ENCODE results near the gene EXOC6B.
A peak's percentile ranks its signal among the peaks of the same experiment; 100 is the strongest.

The EXOC6B gene

DNA sequence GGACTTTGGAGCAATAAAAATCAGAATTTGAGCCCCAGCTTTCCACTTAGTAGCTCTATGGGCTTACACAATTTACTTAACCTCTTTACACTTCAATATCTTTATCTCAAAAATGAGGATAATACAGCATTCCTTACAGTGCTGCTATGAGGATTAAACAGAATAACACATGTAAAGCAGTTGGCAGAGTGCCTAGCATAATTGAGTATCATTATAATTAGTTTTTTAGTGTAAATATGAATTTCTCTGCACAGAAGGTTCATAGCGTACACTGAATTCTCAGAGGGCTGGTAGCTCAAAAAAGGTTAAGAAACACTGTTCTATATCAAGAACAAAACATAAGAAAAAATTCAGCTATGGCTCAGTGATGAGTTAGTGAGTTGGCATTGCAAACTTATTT, 487.8 kb downstream of the EXOC6B start:
- no peak overlapping the region for H3K4me3 ChIP-seq (ENCODE audit: low read depth, low read length)
- H3K27ac ChIP-seq (ENCODE audit: low read depth, low read length) = no peak overlapping the region
- no peaks in the 10 kb centered on the region for H3K27me3 ChIP-seq (ENCODE audit: insufficient read depth, low read length)
- no peaks in the 10 kb centered on the region for H3K4me1 ChIP-seq (ENCODE audit: control insufficient read depth, insufficient read depth, low read length, unreplicated experiment)
- H3K79me2 ChIP-seq (ENCODE audit: control insufficient read depth, insufficient read depth, low read length, unreplicated experiment) = no peaks in the 10 kb centered on the region
- no peak overlapping the region for H2AFZ ChIP-seq (ENCODE audit: low read length, unreplicated experiment)
- H3K36me3 ChIP-seq (ENCODE audit: insufficient read depth, low read length) = no peaks in the 10 kb centered on the region

DNA sequence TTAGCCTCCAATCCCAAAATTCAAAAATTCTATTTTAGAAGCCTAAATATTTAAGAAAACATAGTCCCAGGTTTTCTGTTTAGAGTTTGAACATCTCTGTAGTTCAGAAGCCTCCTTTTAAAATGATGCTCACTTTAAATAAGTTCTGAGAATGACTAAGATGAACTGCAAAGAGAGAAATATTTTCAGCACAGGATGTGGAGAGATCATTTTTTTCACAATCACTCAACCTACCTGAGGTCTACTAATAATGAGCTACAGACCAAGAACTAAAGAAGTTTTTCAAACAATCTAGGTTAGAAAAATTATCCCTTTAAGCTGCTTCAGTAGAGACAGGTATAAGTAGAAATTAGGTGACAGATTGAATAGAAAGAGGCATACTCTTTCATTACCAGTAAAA, 493.1 kb downstream of the EXOC6B start:
- Histone ChIP-seq H3K27me3 (ENCODE audit: insufficient read depth, low read length) (no peaks in the 10 kb centered on the region), H2AFZ (ENCODE audit: low read length, unreplicated experiment) (no peak overlapping the region), H3K79me2 (ENCODE audit: control insufficient read depth, insufficient read depth, low read length, unreplicated experiment) (no peaks in the 10 kb centered on the region), H3K27ac (ENCODE audit: low read depth, low read length) (no peak overlapping the region), H3K4me1 (ENCODE audit: control insufficient read depth, insufficient read depth, low read length, unreplicated experiment) (no peaks in the 10 kb centered on the region), H3K36me3 (ENCODE audit: insufficient read depth, low read length) (no peaks in the 10 kb centered on the region), H3K4me3 (ENCODE audit: low read depth, low read length) (no peak overlapping the region)

- no peak overlapping the region for H2AFZ ChIP-seq (ENCODE audit: low read length, unreplicated experiment)
- no peaks in the 10 kb centered on the region for H3K27me3 ChIP-seq (ENCODE audit: insufficient read depth, low read length)
- no peaks in the 10 kb centered on the region for H3K4me1 ChIP-seq (ENCODE audit: control insufficient read depth, insufficient read depth, low read length, unreplicated experiment)
- no peaks in the 10 kb centered on the region for H3K36me3 ChIP-seq (ENCODE audit: insufficient read depth, low read length)
- no peak overlapping the region for H3K27ac ChIP-seq (ENCODE audit: low read depth, low read length)
- no peak overlapping the region for H3K4me3 ChIP-seq (ENCODE audit: low read depth, low read length)
- no peaks in the 10 kb centered on the region for H3K79me2 ChIP-seq (ENCODE audit: control insufficient read depth, insufficient read depth, low read length, unreplicated experiment)
These were observed 495.2 kb downstream of the EXOC6B start for GRCh38 chr2:72330652-72331051.

DNA sequence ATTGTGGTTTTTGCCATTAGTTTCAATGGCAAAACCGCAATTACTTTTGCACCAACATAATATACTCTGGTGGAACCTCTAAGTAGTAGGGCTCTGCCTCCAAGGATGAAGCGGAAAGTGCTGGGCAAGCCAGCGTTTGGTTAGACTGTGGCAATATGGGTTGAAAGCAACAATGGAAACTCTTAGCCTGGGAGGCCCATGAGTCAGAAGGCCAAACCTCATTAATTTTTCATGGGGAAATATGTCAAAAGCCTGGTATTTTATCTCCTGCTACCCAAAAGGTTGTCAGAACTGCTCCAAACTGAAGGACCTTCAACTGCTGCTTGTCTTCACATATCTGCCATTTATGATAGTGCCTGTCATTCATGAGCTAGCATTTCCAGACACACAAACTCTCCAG, 499.1 kb downstream of the EXOC6B start:
- Histone ChIP-seq H3K27ac (ENCODE audit: low read depth, low read length) (no peak overlapping the region), H2AFZ (ENCODE audit: low read length, unreplicated experiment) (no peak overlapping the region), H3K4me1 (ENCODE audit: control insufficient read depth, insufficient read depth, low read length, unreplicated experiment) (no peaks in the 10 kb centered on the region), H3K4me3 (ENCODE audit: low read depth, low read length) (no peak overlapping the region), H3K36me3 (ENCODE audit: insufficient read depth, low read length) (no peaks in the 10 kb centered on the region), H3K27me3 (ENCODE audit: insufficient read depth, low read length) (no peaks in the 10 kb centered on the region), H3K79me2 (ENCODE audit: control insufficient read depth, insufficient read depth, low read length, unreplicated experiment) (no peaks in the 10 kb centered on the region)

- H3K4me1 ChIP-seq (ENCODE audit: control insufficient read depth, insufficient read depth, low read length, unreplicated experiment) = no peaks in the 10 kb centered on the region
- no peaks in the 10 kb centered on the region for H3K79me2 ChIP-seq (ENCODE audit: control insufficient read depth, insufficient read depth, low read length, unreplicated experiment)
- no peak overlapping the region for H2AFZ ChIP-seq (ENCODE audit: low read length, unreplicated experiment)
- no peak overlapping the region for H3K27ac ChIP-seq (ENCODE audit: low read depth, low read length)
- H3K4me3 ChIP-seq (ENCODE audit: low read depth, low read length) = no peak overlapping the region
- no peaks in the 10 kb centered on the region for H3K27me3 ChIP-seq (ENCODE audit: insufficient read depth, low read length)
- H3K36me3 ChIP-seq (ENCODE audit: insufficient read depth, low read length) = no peaks in the 10 kb centered on the region
These were observed 500.0 kb downstream of the EXOC6B start for GRCh38 chr2:72325592-72326422.

DNA sequence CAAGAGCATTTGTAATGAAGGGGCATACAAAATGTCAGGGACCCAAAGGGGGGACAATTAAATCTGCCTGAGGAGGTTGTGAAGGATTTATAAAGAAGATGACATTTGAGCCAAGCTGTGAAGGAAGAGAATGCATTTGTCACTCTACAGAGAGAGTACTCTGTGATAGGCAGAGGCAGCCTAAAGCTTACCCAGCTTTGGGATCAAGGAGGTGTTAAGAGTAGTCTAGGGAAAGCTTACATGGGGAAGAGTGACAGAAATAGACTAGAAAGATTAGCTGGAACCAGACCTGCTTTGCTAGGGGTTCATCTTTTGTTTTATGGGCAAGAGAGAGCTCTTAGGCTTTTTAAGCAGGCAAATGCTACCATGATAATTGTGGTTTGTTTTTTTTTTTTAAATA, 509.1 kb downstream of the EXOC6B start:
- H3K27me3 ChIP-seq (ENCODE audit: insufficient read depth, low read length) = no peaks in the 10 kb centered on the region
- H2AFZ ChIP-seq (ENCODE audit: low read length, unreplicated experiment) = no peak overlapping the region
- H3K4me3 ChIP-seq (ENCODE audit: low read depth, low read length) = no peak overlapping the region
- no peaks in the 10 kb centered on the region for H3K36me3 ChIP-seq (ENCODE audit: insufficient read depth, low read length)
- H3K4me1 ChIP-seq (ENCODE audit: control insufficient read depth, insufficient read depth, low read length, unreplicated experiment) = no peaks in the 10 kb centered on the region
- H3K27ac ChIP-seq (ENCODE audit: low read depth, low read length) = no peak overlapping the region
- H3K79me2 ChIP-seq (ENCODE audit: control insufficient read depth, insufficient read depth, low read length, unreplicated experiment) = no peaks in the 10 kb centered on the region

DNA sequence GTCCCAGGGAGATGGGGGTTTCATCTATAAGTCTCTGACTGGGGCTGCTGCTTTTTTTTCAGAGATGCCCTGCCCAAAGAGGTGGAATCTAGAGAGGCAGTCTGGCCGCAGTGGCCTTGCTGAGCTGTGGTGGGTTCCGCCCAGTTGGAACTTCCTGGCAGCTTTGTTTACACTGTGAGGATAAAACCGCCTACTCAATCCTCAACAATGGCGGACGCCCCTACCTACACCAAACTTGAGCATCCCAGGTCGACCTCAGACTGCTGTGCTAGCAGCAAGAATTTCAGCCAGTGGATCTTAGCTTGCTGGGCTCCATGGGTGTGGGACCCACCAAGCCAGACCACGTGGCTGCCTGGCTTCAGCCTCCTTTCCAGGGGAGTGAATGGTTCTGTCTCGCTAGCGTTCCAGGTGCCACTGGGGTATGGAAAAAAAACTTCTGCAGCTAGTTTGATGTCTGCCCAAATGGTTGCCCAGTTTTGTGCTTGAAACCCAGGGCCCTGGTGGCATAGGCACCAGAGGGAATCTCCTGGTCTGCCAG, 525.6 kb downstream of the EXOC6B start:
- Histone ChIP-seq H3K4me1 (ENCODE audit: control insufficient read depth, insufficient read depth, low read length, unreplicated experiment) (no peaks in the 10 kb centered on the region), H3K79me2 (ENCODE audit: control insufficient read depth, insufficient read depth, low read length, unreplicated experiment) (no peaks in the 10 kb centered on the region), H3K36me3 (ENCODE audit: insufficient read depth, low read length) (no peaks in the 10 kb centered on the region), H3K27ac (ENCODE audit: low read depth, low read length) (no peak overlapping the region), H3K27me3 (ENCODE audit: insufficient read depth, low read length) (no peaks in the 10 kb centered on the region), H3K4me3 (ENCODE audit: low read depth, low read length) (no peak overlapping the region), H2AFZ (ENCODE audit: low read length, unreplicated experiment) (no peak overlapping the region)

GRCh38 chr2:72293620-72294019, 532.2 kb downstream of the EXOC6B start:
- H2AFZ ChIP-seq (ENCODE audit: low read length, unreplicated experiment) = peak overlapping the region; percentile 50
- H3K36me3 ChIP-seq (ENCODE audit: insufficient read depth, low read length) = no peaks in the 10 kb centered on the region
- H3K4me3 ChIP-seq (ENCODE audit: low read depth, low read length) = no peak overlapping the region
- no peaks in the 10 kb centered on the region for H3K27me3 ChIP-seq (ENCODE audit: insufficient read depth, low read length)
- H3K4me1 ChIP-seq (ENCODE audit: control insufficient read depth, insufficient read depth, low read length, unreplicated experiment) = peaks cover 20% of the 10 kb centered on the region
- peak overlapping the region; percentile 14; the same call in 1 of the 2 replicates for H3K27ac ChIP-seq (ENCODE audit: low read depth, low read length)
- H3K79me2 ChIP-seq (ENCODE audit: control insufficient read depth, insufficient read depth, low read length, unreplicated experiment) = no peaks in the 10 kb centered on the region

DNA sequence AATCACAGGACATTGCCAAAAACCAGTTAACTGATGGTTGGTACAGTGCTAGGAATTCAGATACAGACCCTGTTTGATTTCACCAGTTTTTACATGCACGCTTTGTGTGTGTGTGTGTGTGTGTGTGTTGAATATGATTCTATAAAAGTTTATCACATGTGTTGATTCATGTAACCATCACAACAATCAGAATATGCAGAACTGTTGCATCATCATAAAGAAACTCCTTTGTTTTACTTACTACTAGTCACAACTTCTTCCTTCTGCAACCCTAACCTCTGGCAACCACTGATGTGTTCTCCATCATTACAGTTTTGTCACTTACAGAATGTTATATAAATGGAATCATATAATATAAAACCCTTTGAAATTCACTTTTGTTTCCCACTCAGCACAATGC, 533.4 kb downstream of the EXOC6B start:
- no peaks in the 10 kb centered on the region for H3K27me3 ChIP-seq (ENCODE audit: insufficient read depth, low read length)
- no peaks in the 10 kb centered on the region for H3K79me2 ChIP-seq (ENCODE audit: control insufficient read depth, insufficient read depth, low read length, unreplicated experiment)
- no peak overlapping the region for H3K4me3 ChIP-seq (ENCODE audit: low read depth, low read length)
- no peaks in the 10 kb centered on the region for H3K36me3 ChIP-seq (ENCODE audit: insufficient read depth, low read length)
- H3K4me1 ChIP-seq (ENCODE audit: control insufficient read depth, insufficient read depth, low read length, unreplicated experiment) = peaks cover 20% of the 10 kb centered on the region
- no peak overlapping the region for H3K27ac ChIP-seq (ENCODE audit: low read depth, low read length)
- no peak overlapping the region for H2AFZ ChIP-seq (ENCODE audit: low read length, unreplicated experiment)

DNA sequence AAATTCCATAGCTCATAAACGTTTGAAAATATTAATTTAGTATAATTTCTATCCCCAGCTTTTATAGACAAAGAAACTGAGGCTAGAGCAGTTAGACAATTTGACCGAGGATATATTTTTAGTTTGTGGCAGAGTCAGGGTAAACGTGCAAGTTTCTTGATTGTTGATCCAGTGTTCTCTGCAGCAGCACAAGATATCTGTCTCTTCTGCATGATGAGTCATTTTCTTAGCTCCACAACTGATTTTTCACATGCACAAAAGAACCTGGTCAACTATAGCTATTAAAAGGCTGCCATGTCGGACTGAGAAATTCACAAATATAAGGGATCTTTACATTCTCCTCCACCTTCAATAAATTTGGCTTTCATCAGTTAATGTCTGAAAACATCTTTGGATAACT, 534.8 kb downstream of the EXOC6B start:
- H3K27me3 ChIP-seq (ENCODE audit: insufficient read depth, low read length) = no peaks in the 10 kb centered on the region
- H3K4me1 ChIP-seq (ENCODE audit: control insufficient read depth, insufficient read depth, low read length, unreplicated experiment) = peaks cover 20% of the 10 kb centered on the region
- no peak overlapping the region for H2AFZ ChIP-seq (ENCODE audit: low read length, unreplicated experiment)
- no peaks in the 10 kb centered on the region for H3K79me2 ChIP-seq (ENCODE audit: control insufficient read depth, insufficient read depth, low read length, unreplicated experiment)
- no peak overlapping the region for H3K27ac ChIP-seq (ENCODE audit: low read depth, low read length)
- H3K36me3 ChIP-seq (ENCODE audit: insufficient read depth, low read length) = no peaks in the 10 kb centered on the region
- no peak overlapping the region for H3K4me3 ChIP-seq (ENCODE audit: low read depth, low read length)

DNA sequence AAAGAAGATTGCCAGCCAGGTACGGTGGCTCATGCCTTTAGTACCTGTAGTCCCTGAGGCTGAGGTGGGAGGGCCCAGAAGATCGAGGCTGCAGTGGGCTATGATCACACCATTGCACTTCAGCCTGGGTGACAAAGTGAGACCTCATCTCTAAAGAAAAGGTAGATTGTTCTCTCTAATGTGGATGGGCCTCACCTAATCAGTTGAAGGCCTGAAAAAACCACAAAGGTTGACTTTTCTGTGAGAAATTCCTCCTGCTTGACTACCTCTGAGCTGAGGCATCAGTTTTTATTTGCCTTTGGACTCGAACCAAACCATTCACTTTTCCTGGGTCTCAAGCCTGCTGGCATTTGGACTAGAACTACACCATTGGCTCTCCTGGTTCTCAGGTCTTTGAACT, 536.1 kb downstream of the EXOC6B start:
- Histone ChIP-seq H3K27ac (ENCODE audit: low read depth, low read length) (no peak overlapping the region), H3K4me1 (ENCODE audit: control insufficient read depth, insufficient read depth, low read length, unreplicated experiment) (peaks cover 20% of the 10 kb centered on the region), H3K79me2 (ENCODE audit: control insufficient read depth, insufficient read depth, low read length, unreplicated experiment) (no peaks in the 10 kb centered on the region)

More for the DNA sequence above, 536.1 kb downstream of the EXOC6B start:
- Histone ChIP-seq H2AFZ (ENCODE audit: low read length, unreplicated experiment) (no peak overlapping the region), H3K36me3 (ENCODE audit: insufficient read depth, low read length) (no peaks in the 10 kb centered on the region), H3K4me3 (ENCODE audit: low read depth, low read length) (no peak overlapping the region), H3K27me3 (ENCODE audit: insufficient read depth, low read length) (no peaks in the 10 kb centered on the region)
